Testis (tissue), 3 donors: ENCODE measurements around the gene TGM3. TPM values are rescaled to one million over a fixed set of nuclear protein-coding genes. Genes with fewer than 3 reads are reported as not detected.

ENCODE experiments used
- DNase-seq: peaks from one replicate; pipeline ENCODE4 v3.0.0-alpha.2; 2019
- H3K27ac ChIP-seq, 2 donors: fragments of 200-600 bp; sonication (generic); one replicate each; pipeline ENCODE4 v1.5.1; 2019
- H3K27me3 ChIP-seq: fragments of 200-600 bp; sonication (generic); one replicate; pipeline ENCODE4 v1.5.1; 2019
- H3K36me3 ChIP-seq: fragments of 200-600 bp; sonication (generic); one replicate; pipeline ENCODE4 v1.5.1; 2017; ENCODE audit warnings: low read depth; ENCODE audit errors: missing control alignments
- H3K4me1 ChIP-seq: fragments of 200-600 bp; sonication (generic); one replicate; pipeline ENCODE4 v1.5.1; 2019
- H3K4me3 ChIP-seq, 2 donors: fragments of 200-600 bp; sonication (generic); one replicate each; pipeline ENCODE4 v1.5.1; 2017 to 2019
- H3K9me3 ChIP-seq: fragments of 200-600 bp; sonication (generic); one replicate; pipeline ENCODE4 v1.5.1; 2017
- POLR2A ChIP-seq: fragments of 450-650 bp; IDR thresholded peaks from one replicate; pipeline ENCODE4 v1.6.1; 2017; ENCODE audit warnings: antibody characterized with exemption, mild to moderate bottlenecking, moderate library complexity
- WGBS, 2 donors: methylation state at CpG; one replicate each; pipeline ENCODE4 v1.1.5; 2018; 5-methylcytosine and 5-hydroxymethylcytosine counted together
- intact Hi-C: fragments of 100-400 bp; cut with DNase I; formaldehyde crosslinking; loops from one replicate; pipeline ENCODE4 v1.15.1; 2023; ENCODE audit warnings: low total_unique reads
- polyA plus RNA-seq: library from polyadenylated mRNA; stranded (reverse); fragments of 350-450 nt; fragmentation: Illumina TruSeq; extraction: RNeasy Lipid Tissue Mini Kit (QIAGEN cat#74804); gene quantifications from one replicate; pipeline ENCODE4 v1.2.3, GENCODE V29; 2014; ENCODE audit warnings: low read depth, low replicate concordance; ENCODE audit not compliant: insufficient read depth
- total RNA-seq, 2 donors: library from RNA; depleted of rRNA; stranded (reverse); fragments of >200 nt; gene quantifications; one replicate each; pipeline ENCODE4 v1.2.3, GENCODE V29; 2016
- TF ChIP-seq, protein P1 (sequence below), 3 experiments: fragments of 450-650 bp in 2 of 3; fragments of 200-600 bp in 1 of 3; sonication (generic) in 1 of 3; IDR thresholded peaks; one replicate each; pipeline ENCODE4 v1.5.1; 2016 to 2019; ENCODE audit warnings: antibody characterized with exemption in 3 of 3, mild to moderate bottlenecking in 2 of 3, moderate library complexity in 1 of 3

The TGM3 gene
- total and polyA plus RNA-seq, 3 donors from 2014 or later, result 2.6 to 4.9 (median 3.1) TPM

DNA sequence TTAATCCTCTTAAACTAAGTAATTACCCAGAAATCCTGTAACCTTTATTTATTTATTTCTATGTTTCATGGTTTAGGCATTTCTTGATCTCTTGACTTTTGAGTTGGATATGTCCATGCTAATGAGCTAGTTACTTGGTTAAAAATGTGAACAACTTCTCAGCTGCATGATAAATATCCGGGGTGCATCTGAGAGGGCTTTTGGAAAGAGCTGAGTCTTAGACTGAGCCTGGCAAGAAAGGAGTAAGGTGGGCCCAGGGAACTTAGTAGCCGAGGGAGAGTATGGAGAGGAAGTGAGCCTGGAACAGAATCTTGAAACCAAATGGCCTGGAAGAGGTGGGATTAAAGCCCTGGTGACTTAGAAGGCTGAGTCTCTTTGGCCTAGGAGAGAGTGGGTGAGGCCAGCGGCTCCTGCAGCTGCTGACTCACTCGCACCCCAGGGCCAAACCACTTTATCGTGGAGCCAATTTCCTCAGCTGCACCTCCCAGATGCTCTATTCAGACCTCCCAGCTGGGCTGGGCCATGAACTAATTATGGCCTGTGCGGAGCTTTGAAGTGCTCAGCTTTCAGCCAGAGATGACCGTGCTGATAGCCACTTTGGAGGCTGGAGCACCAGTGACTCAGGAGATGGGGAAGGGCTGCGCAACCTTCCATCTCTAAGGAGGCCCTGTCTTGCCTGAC, 19.1 kb downstream of the TGM3 start:
- Histone ChIP-seq H3K27ac (no peak overlapping the region), H3K4me1 (no peaks in the 10 kb centered on the region), H3K9me3 (no peaks in the 10 kb centered on the region), H3K27me3 (no peaks in the 10 kb centered on the region), H3K36me3 (no peaks in the 10 kb centered on the region), H3K4me3 (no peak overlapping the region)
- no peak for DNase-seq
- intact Hi-C loops, result no loop called here
- TF ChIP-seq, protein P1, sequence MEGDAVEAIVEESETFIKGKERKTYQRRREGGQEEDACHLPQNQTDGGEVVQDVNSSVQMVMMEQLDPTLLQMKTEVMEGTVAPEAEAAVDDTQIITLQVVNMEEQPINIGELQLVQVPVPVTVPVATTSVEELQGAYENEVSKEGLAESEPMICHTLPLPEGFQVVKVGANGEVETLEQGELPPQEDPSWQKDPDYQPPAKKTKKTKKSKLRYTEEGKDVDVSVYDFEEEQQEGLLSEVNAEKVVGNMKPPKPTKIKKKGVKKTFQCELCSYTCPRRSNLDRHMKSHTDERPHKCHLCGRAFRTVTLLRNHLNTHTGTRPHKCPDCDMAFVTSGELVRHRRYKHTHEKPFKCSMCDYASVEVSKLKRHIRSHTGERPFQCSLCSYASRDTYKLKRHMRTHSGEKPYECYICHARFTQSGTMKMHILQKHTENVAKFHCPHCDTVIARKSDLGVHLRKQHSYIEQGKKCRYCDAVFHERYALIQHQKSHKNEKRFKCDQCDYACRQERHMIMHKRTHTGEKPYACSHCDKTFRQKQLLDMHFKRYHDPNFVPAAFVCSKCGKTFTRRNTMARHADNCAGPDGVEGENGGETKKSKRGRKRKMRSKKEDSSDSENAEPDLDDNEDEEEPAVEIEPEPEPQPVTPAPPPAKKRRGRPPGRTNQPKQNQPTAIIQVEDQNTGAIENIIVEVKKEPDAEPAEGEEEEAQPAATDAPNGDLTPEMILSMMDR (IDR thresholded peaks at IDR 0.05), result no peak
- no peak for TF ChIP-seq POLR2A
- 66 to 78% methylated on average over 4 to 8 of the region's 8 CpGs for WGBS, 2 donors

DNA sequence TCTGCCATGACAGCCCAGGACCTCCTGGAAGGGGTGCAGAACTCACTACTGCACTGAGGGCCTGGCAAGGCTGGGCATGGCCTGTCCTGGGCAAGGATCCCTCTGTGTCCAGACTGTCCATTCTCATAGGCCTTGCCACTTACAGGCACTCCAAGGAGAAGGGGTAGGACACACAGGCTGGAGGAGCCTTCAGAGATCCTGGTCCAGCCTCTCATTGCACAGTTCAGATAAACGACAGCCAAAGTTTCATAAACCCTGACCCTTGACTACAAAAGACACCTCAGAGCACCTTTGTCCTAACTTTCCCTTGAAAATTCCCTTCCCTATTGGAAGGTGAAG, 19.6 kb downstream of the TGM3 start:
- Histone ChIP-seq H3K27ac (no peak overlapping the region), H3K4me3 (no peak overlapping the region), H3K27me3 (no peaks in the 10 kb centered on the region), H3K4me1 (no peaks in the 10 kb centered on the region), H3K36me3 (no peaks in the 10 kb centered on the region), H3K9me3 (no peaks in the 10 kb centered on the region)
- DNase-seq, result no peak
- intact Hi-C loops, result no loop called here
- TF ChIP-seq, protein P1 (IDR thresholded peaks at IDR 0.05), result no peak
- no peak for TF ChIP-seq POLR2A
- WGBS, 2 donors, result 56 to 58% methylated on average over 1 of the region's 1 CpG

DNA sequence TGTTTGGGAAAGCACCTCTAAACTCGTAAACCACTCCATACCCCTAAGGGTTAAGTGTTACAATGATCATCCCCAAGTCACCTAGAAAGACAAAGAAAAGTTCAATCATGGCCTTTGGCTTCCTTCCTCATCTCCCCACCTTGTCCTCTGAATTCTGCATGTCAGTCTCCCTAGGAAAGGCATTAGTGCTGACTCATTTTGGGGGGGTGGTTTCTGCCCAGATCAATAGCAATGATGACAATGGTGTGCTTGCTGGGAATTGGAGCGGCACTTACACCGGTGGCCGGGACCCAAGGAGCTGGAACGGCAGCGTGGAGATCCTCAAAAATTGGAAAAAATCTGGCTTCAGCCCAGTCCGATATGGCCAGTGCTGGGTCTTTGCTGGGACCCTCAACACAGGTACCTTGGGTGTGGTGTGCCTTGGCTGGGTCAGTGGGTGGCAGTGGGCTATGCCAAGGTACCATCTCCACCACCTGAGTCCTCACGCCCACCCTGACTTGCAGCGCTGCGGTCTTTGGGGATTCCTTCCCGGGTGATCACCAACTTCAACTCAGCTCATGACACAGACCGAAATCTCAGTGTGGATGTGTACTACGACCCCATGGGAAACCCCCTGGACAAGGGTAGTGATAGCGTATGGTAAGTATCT, 21.2 kb downstream of the TGM3 start:
- DNase-seq, result no peak
- WGBS, 2 donors, result 85 to 93% methylated on average over 9 to 14 of the region's 14 CpGs
- no peaks in the 10 kb centered on the region for H3K27me3 ChIP-seq
- H3K36me3 ChIP-seq, result no peaks in the 10 kb centered on the region
- TF ChIP-seq, protein P1 (IDR thresholded peaks at IDR 0.05), result no peak
- no peak for TF ChIP-seq POLR2A
- H3K4me3 ChIP-seq, result no peak overlapping the region
- no peaks in the 10 kb centered on the region for H3K4me1 ChIP-seq
- no peaks in the 10 kb centered on the region for H3K9me3 ChIP-seq
- intact Hi-C loops, result no loop called here
- H3K27ac ChIP-seq, result no peak overlapping the region

DNA sequence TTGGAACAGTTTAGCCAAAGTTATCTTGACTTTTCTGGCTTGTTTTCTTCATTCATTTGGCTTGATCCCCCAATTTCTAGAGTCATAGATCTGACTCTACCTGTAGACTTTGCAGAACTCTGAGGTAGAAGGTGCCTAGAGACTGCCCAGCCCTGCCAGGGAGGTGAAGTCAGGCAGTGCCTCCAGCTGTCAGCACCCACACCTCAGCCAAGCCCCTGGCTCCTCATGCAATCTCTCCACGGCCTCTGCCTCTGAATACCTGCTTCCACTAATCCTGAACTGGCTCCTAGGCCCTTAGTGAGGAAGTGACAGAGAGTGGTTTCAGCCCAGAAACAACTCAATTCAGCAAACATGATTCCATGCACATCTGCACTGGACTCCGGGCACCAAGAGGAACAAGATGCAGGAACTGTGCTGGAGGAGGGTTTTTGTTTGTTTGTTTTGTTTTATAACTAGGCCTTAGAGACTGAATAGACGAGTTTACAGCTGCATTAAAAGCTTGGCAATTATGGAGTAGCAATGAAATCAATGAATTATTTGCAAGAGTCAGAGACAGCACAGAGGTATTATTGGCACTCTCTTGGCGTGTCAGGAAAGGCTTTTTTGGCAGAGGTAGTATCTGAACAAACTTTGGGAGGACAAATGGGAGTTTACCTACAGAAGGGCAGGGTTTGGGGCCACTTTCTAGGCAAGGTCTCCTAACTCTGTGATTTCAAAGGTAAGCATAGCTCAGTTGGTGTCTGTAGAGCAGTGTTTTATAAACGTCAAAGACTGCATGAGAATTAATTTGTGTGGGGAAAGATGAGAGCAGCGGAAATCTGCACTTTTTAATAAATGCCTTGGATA, 25.2 kb downstream of the TGM3 start:
- Histone ChIP-seq H3K4me1 (no peaks in the 10 kb centered on the region), H3K4me3 (no peak overlapping the region), H3K27ac (no peak overlapping the region), H3K9me3 (no peaks in the 10 kb centered on the region), H3K27me3 (no peaks in the 10 kb centered on the region), H3K36me3 (no peaks in the 10 kb centered on the region)
- intact Hi-C loops, result no loop called here
- WGBS, 2 donors, result 60% methylated on average over 6 of the region's 6 CpGs
- TF ChIP-seq, protein P1 (IDR thresholded peaks at IDR 0.05), result no peak
- no peak for TF ChIP-seq POLR2A
- no peak for DNase-seq
